Measurements from ENCODE around the gene ACBD6. TPM values are rescaled to one million over a fixed set of nuclear protein-coding genes. Genes with fewer than 3 reads are reported as not detected.

Gene ACBD6
- total and polyA plus RNA-seq, 10 of the 15 experiments (the other 5 are each of a cell fraction or from before 2014, with no cell fraction given), result 15.0 to 67.3 (median 55.0) TPM

DNA sequence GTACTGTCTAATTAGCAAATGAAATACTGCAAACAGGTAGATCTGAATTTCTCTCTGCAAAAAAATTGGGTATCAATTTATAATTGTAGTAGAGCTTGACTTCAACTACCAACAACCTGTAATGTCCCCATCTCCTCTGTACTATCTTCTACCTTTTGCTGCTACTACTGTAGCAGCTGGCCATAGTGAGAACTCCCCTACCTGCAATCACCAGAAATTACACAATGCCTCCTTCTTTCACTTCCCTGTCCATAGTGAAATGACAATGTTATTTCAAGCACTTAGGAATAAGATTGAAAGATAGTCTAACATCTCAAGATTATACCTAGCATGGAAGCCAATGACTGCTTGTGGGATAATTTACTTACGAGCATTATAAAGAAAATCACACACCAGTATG, 100.4 kb downstream of the ACBD6 start:
- FAIRE-seq (no peak), DNase-seq (ENCODE audit: low read depth, low spot score) (no peak), ATAC-seq (peak; percentile 58)
- ChIA-PET SMC1A (ENCODE audit: uncharacterized antibody, unreplicated experiment) (no interaction called here), POLR2A (no interaction called here), RAD21 (ENCODE audit: unreplicated experiment) (no interaction called here), CTCF (interaction anchor here (1.4 kb wide), 1 partner anchor 14 kb away, joined by 3 read pairs; no protein-coding TSS in a partner anchor)
- in situ Hi-C loops (cut with MboI) (no loop called here), intact Hi-C loops (cut with micrococcal nuclease; ENCODE audit: unreplicated experiment) (no loop called here)
- peaks cover 0 to 2% of the 10 kb centered on the region in 2 experiments; a peak in 2 of 4 replicates for H3K36me3 ChIP-seq (ENCODE audit: control insufficient read depth in 2 of 2, insufficient read depth in 2 of 2, low read length in 1 of 2)
- 96% methylated on average over 1 of the region's 1 CpG for WGBS (ENCODE audit: insufficient coverage, insufficient replicate concordance, low lambda C conversion rate, missing lambda C conversion rate)
- no peak overlapping the region for H3K4me3 ChIP-seq
- H4K20me1 ChIP-seq (ENCODE audit: control insufficient read depth, insufficient read depth), result no peaks in the 10 kb centered on the region
- H3K4me2 ChIP-seq (ENCODE audit: control insufficient read depth, insufficient read depth), result no peak overlapping the region
- H2AFZ ChIP-seq (ENCODE audit: control insufficient read depth, low read depth, low read length), result no peak overlapping the region
- H3K79me2 ChIP-seq (ENCODE audit: control insufficient read depth, insufficient read depth, low read length), result no peaks in the 10 kb centered on the region
- no peaks in the 10 kb centered on the region for H3K4me1 ChIP-seq (ENCODE audit: control insufficient read depth, insufficient read depth, low read length)
- H3K9me3 ChIP-seq (replicated peaks; ENCODE audit: control insufficient read depth, insufficient read depth, low read length), result no peaks in the 10 kb centered on the region; the same call in 2 of the 3 replicates
- H3K9ac ChIP-seq (ENCODE audit: control insufficient read depth, insufficient read depth, low read length), result no peak overlapping the region
- no peak overlapping the region for H3K27ac ChIP-seq (ENCODE audit: control insufficient read depth, insufficient read depth)
- no TSS peak for BruUV-seq (replicated peaks)
- TF ChIP-seq SPI1 (IDR thresholded peaks at IDR 0.05; ENCODE audit: borderline replicate concordance, insufficient read depth, low read depth, low read length) (peak; percentile 41; the same call in 1 of the 2 replicates), MEF2A (IDR thresholded peaks at IDR 0.05; ENCODE audit: insufficient read depth, low read depth, low read length) (no peak)
- TF ChIP-seq, protein P1, sequence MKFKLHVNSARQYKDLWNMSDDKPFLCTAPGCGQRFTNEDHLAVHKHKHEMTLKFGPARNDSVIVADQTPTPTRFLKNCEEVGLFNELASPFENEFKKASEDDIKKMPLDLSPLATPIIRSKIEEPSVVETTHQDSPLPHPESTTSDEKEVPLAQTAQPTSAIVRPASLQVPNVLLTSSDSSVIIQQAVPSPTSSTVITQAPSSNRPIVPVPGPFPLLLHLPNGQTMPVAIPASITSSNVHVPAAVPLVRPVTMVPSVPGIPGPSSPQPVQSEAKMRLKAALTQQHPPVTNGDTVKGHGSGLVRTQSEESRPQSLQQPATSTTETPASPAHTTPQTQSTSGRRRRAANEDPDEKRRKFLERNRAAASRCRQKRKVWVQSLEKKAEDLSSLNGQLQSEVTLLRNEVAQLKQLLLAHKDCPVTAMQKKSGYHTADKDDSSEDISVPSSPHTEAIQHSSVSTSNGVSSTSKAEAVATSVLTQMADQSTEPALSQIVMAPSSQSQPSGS (IDR thresholded peaks at IDR 0.05; ENCODE audit: low read length), result no peak
- TF ChIP-seq, protein P2, sequence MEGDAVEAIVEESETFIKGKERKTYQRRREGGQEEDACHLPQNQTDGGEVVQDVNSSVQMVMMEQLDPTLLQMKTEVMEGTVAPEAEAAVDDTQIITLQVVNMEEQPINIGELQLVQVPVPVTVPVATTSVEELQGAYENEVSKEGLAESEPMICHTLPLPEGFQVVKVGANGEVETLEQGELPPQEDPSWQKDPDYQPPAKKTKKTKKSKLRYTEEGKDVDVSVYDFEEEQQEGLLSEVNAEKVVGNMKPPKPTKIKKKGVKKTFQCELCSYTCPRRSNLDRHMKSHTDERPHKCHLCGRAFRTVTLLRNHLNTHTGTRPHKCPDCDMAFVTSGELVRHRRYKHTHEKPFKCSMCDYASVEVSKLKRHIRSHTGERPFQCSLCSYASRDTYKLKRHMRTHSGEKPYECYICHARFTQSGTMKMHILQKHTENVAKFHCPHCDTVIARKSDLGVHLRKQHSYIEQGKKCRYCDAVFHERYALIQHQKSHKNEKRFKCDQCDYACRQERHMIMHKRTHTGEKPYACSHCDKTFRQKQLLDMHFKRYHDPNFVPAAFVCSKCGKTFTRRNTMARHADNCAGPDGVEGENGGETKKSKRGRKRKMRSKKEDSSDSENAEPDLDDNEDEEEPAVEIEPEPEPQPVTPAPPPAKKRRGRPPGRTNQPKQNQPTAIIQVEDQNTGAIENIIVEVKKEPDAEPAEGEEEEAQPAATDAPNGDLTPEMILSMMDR (IDR thresholded peaks at IDR 0.05 in 2 of 3, conservative IDR thresholded peaks at IDR 0.05 in 1 of 3; ENCODE audit: control insufficient read depth in 2 of 3, extremely low read depth in 1 of 3, insufficient read depth in 1 of 3, low read depth in 3 of 3, low read length in 3 of 3), result peak in 2 of 3 experiments; percentile 1 to 4; a peak in 2 of 6 replicates
- no peaks in the 10 kb centered on the region for H3K27me3 ChIP-seq (replicated peaks in 1 of 2; ENCODE audit: control insufficient read depth in 2 of 2, insufficient read depth in 2 of 2, low read length in 1 of 2)

Measured in GM12878 (cell line).